ENCODE data around the gene RNF39.

The RNF39 gene

DNA sequence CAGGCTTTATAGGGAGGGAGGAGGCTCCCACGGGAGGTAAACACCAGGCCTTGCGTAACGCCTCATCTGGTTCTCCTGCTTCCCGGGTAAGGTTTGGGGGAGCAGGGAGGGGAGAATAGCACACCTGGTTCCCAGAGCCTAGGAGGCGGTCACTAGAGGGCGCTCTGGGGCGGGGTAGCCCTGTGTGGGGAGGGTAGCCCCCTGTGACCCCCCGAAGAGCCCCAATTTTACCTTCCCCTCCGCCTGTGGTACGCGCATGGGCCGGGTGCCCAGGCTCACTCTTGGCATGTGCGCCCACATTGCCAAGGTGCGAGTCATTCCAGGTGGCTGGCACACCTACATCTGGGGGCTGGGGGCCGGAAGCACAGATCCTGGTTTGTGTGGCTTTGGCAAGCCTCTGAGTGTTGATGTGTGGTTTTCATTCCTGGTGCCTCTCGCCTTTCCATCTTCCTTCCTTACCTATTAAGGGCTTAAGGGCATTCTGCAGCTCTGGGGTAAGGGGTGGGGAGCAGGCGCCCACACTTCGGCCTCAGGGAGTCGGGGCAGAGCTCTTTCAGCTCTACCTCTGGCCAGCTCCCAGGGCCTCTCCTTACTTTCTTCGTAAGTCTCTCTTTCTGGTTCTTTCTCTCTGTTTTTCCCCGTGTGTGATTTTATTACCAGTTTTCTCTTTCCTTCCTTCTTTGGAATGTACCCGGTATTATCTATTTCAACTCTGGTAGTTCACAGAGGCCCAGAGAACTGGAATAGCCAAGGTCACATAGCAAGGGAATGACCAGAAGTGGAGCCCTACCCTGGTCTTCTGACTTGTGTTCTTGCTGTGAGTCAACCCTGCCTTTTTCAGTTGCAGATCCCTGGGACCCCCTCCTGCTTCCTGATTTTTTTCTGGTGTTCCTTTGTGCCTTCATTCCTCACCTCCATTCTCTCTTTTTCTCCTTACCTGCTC, 492 bp upstream of the RNF39 start:
- no peak for DNase-seq (ENCODE audit: low read depth)
- no peak overlapping the region for H3K4me3 ChIP-seq (ENCODE audit: low read depth, low read length)
- TF ChIP-seq, protein P1, sequence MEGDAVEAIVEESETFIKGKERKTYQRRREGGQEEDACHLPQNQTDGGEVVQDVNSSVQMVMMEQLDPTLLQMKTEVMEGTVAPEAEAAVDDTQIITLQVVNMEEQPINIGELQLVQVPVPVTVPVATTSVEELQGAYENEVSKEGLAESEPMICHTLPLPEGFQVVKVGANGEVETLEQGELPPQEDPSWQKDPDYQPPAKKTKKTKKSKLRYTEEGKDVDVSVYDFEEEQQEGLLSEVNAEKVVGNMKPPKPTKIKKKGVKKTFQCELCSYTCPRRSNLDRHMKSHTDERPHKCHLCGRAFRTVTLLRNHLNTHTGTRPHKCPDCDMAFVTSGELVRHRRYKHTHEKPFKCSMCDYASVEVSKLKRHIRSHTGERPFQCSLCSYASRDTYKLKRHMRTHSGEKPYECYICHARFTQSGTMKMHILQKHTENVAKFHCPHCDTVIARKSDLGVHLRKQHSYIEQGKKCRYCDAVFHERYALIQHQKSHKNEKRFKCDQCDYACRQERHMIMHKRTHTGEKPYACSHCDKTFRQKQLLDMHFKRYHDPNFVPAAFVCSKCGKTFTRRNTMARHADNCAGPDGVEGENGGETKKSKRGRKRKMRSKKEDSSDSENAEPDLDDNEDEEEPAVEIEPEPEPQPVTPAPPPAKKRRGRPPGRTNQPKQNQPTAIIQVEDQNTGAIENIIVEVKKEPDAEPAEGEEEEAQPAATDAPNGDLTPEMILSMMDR (IDR thresholded peaks at IDR 0.05; ENCODE audit: low read depth, low read length, missing control alignments), result peak; percentile 31
- in situ Hi-C loops (cut with HindIII; ENCODE audit: low sequenced_read_pairs), result no loop called here

GRCh38 chr6:30074331-30075093, 1.1 kb downstream of the RNF39 start:
- in situ Hi-C loops (cut with HindIII; ENCODE audit: low sequenced_read_pairs), result loop anchor here (25.0 kb wide), 1 partner anchor 1312 kb away; no protein-coding TSS in a partner anchor
- peak overlapping the region; percentile 15 for H3K4me3 ChIP-seq (ENCODE audit: low read depth, low read length)
- TF ChIP-seq, protein P1 (IDR thresholded peaks at IDR 0.05; ENCODE audit: low read depth, low read length, missing control alignments), result no peak
- DNase-seq (ENCODE audit: low read depth), result no peak

- TF ChIP-seq, protein P1 (IDR thresholded peaks at IDR 0.05; ENCODE audit: low read depth, low read length, missing control alignments), result no peak
- in situ Hi-C loops (cut with HindIII; ENCODE audit: low sequenced_read_pairs), result loop anchor here (25.0 kb wide), 1 partner anchor 1311 kb away; no protein-coding TSS in a partner anchor
- DNase-seq (ENCODE audit: low read depth), result no peak
- no peak overlapping the region for H3K4me3 ChIP-seq (ENCODE audit: low read depth, low read length)
Observed at GRCh38 chr6:30073489-30074235, 1.9 kb downstream of the RNF39 start.

- no peak for DNase-seq (ENCODE audit: low read depth)
- TF ChIP-seq, protein P1 (IDR thresholded peaks at IDR 0.05; ENCODE audit: low read depth, low read length, missing control alignments), result no peak
- no peak overlapping the region for H3K4me3 ChIP-seq (ENCODE audit: low read depth, low read length)
- in situ Hi-C loops (cut with HindIII; ENCODE audit: low sequenced_read_pairs), result loop anchor here (25.0 kb wide), 1 partner anchor 1310 kb away; no protein-coding TSS in a partner anchor
Observed at GRCh38 chr6:30071858-30072257, 3.7 kb downstream of the RNF39 start.

GRCh38 chr6:30071081-30071818, 4.3 kb downstream of the RNF39 start:
- H3K4me3 ChIP-seq (ENCODE audit: low read depth, low read length), result peak overlapping the region; percentile 17
- DNase-seq (ENCODE audit: low read depth), result no peak
- TF ChIP-seq, protein P1 (IDR thresholded peaks at IDR 0.05; ENCODE audit: low read depth, low read length, missing control alignments), result no peak
- in situ Hi-C loops (cut with HindIII; ENCODE audit: low sequenced_read_pairs), result loop anchor here (25.0 kb wide), 1 partner anchor 1309 kb away; no protein-coding TSS in a partner anchor
